GM19035 (cell line): ENCODE results near the gene FGR.

Source experiments
- ATAC-seq: cut with Tn5 transposase; IDR thresholded peaks from one replicate; pipeline ENCODE4 v1.9.1; 2021; ENCODE audit not compliant: unreplicated experiment

The FGR gene

DNA sequence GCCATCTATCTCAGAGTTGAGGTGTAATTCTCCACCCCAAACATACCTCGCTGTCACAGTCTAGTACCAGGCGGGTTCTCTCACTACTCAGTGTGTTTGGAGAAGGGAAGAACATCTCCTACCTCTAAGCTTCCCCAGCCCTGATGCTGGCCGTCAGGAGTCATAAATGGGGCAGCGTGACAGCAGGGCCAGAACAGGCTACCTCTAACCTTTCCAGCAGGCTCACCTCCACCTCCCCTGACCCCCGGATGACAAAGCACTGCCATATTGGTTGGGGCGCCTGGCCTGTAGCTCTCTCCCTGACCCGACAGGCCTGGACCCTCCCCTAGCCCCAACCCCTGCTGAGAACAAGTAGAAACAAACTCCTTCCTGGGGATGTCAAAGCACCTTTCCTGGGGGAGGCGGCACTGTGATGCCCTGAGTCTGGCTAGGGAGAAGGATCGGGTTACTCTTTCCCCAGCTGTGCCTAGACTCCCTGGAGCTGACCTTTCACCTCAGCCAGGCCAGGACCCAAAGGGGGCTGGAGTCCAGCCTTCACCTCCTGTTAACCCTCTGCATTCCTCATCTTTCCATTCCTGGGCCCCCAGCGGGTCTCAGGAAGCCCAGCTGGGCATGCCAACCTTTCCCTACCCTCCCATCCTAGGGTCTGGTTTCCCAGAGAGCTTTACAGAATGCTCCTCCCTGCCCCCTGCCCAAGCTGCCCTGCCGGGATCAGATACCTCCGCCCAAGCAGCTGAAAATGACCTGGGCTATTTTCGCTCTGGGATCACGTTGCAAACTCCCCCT is 65.3 kb downstream of the FGR start:
- no peak for ATAC-seq

DNA sequence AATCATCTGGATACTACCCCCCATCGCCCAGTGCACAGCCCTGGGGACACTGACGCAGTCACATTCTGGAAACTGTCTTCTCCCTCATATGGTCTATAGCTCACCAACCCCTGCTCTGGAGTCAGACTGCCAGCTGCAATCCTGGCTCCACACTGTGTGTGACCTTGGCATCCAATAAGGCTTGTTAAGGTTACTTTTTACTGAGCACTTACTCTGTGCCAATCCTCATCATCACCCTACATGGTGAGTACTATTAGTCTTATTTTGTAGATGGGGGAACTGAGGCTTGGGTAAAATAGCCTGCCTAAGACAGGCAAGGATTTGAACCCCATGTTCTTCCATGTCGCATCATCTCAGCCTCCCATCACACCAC is 65.9 kb downstream of the FGR start:
- no peak for ATAC-seq

GRCh38 chr1:27568300-27569087 is 66.5 kb downstream of the FGR start:
- peak; percentile 90 for ATAC-seq

- no peak for ATAC-seq
Observed at GRCh38 chr1:27567971-27568299, 67.0 kb downstream of the FGR start.

GRCh38 chr1:27567146-27567526 is 67.8 kb downstream of the FGR start:
- ATAC-seq: no peak

- ATAC-seq: no peak
Observed at GRCh38 chr1:27566462-27567145, 68.4 kb downstream of the FGR start.

GRCh38 chr1:27564710-27565649 is 70.0 kb downstream of the FGR start:
- ATAC-seq: no peak

GRCh38 chr1:27563591-27564471 is 71.2 kb downstream of the FGR start:
- no peak for ATAC-seq

DNA sequence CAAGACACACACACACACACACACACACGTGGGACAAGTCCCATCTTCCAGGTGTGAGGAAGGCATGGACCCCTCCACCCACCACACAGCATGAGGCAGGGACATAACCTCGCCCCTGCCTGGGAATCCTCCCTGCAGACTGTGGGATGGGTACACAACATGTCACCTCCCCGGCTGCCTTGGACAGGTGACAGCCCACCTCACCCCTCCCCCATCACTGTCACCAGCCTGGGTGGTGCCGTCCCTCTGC is 71.7 kb downstream of the FGR start:
- no peak for ATAC-seq

DNA sequence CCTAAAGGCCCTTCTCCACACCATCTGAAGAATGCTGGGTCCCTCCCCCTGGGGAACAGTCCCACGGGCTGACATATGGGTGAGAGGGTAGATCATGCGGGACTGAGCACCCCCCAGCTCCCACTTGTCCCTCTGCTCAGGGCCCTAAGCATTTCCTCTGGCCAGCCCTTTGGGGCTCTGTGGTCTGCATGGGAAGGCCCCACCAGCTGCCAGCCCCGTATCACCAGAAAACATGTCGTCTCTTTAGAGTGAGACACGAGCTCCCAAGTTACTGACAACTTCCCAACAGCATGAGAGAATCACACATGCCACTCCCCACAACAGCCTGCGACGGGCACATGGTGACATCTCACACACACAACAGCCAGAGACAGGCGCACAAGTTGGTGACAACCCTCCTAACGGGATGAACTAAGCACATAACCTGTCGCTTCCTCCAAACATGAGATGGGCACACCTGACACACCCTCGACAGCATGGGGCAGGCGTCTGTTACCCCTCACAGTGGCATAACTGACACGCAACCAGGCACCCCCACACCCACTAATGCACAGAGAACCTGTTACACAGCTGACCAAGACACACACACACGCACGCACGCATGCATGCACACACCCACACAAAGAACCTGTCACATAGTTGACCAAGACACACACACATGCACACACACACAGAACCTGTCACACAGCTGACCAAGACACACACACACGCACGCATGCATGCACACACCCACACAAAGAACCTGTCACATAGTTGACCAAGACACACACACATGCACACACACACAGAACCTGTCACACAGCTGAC is 72.2 kb downstream of the FGR start:
- ATAC-seq: no peak
